DND-41 (cell line): ENCODE results near the gene CLDN20.
"Not testable (repeated sequence)": the region's sequence is repeated elsewhere in the genome, so short reads cannot be mapped to it uniquely, and the experiment has no call there.

Experiments
- EZH2 ChIP-seq: IDR thresholded peaks from 3 replicates; pipeline ENCODE4 v1.6.1; 2012; ENCODE audit warnings: borderline replicate concordance, low read depth, mild to moderate bottlenecking, moderate library complexity, low read length, inconsistent platforms; ENCODE audit not compliant: severe bottlenecking
- TF ChIP-seq, protein P1 (sequence below): IDR thresholded peaks from 2 replicates; pipeline ENCODE4 v1.5.1; 2012; ENCODE audit warnings: borderline replicate concordance, low read length, moderate library complexity, mild to moderate bottlenecking; ENCODE audit not compliant: poor library complexity, severe bottlenecking; ENCODE audit errors: extremely low read depth

DNA sequence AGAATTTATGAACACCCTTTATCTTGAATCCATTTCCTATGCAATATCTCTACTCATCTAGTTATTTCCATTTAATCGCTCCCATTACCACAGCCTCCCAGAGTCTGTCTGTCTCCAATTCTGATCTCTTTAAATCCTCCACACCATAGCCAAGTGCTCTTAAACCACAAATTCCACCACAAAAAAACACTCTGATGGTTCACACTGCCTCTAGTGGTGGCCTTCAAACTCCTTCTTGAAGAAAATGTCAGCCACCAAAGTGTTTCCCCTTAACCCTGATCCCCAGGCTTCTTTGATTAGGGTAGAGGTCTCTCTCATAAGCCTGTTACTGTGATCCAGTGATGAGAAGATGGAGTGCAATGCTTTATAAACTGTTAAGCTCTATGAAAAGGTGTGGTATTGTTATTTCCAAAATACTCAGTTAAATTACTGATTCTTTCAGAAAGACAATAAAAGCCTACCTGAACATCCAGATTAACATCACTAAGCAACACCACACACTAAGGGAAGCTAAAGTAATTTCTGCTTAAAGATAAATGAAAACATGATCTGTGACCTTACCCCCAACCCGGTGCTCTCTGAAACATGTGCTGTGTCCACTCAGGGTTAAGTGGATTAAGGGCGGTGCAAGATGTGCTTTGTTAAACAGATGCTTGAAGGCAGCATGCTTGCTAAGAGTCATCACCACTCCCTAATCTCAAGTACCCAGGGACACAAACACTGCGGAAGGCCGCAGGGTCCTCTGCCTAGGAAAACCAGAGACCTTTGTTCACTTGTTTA, 4.5 kb downstream of the CLDN20 start:
- TF ChIP-seq, protein P1, sequence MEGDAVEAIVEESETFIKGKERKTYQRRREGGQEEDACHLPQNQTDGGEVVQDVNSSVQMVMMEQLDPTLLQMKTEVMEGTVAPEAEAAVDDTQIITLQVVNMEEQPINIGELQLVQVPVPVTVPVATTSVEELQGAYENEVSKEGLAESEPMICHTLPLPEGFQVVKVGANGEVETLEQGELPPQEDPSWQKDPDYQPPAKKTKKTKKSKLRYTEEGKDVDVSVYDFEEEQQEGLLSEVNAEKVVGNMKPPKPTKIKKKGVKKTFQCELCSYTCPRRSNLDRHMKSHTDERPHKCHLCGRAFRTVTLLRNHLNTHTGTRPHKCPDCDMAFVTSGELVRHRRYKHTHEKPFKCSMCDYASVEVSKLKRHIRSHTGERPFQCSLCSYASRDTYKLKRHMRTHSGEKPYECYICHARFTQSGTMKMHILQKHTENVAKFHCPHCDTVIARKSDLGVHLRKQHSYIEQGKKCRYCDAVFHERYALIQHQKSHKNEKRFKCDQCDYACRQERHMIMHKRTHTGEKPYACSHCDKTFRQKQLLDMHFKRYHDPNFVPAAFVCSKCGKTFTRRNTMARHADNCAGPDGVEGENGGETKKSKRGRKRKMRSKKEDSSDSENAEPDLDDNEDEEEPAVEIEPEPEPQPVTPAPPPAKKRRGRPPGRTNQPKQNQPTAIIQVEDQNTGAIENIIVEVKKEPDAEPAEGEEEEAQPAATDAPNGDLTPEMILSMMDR: peak; percentile 71
- not testable (repeated sequence) for TF ChIP-seq EZH2
